H9 (cell line): Measurements from ENCODE around the gene RNASE7. TPM values are rescaled to one million over a fixed set of nuclear protein-coding genes. Genes with fewer than 3 reads are reported as not detected.

Experiments used
- DNase-seq: peaks from one replicate; pipeline ENCODE4 v3.0.0-alpha.2; 2017
- H2AFZ ChIP-seq: one replicate; pipeline ENCODE4 v1.6.1; 2013; ENCODE audit warnings: mild to moderate bottlenecking, low read length, control low read depth, moderate library complexity
- H2AK5ac ChIP-seq: 2 replicates; pipeline ENCODE4 v1.6.1; 2013; ENCODE audit warnings: low read length, control low read depth, mixed read lengths; ENCODE audit not compliant: insufficient read length
- H2BK120ac ChIP-seq: one replicate; pipeline ENCODE4 v1.6.1; 2013; ENCODE audit warnings: low read depth, mild to moderate bottlenecking, low read length, control low read depth, inconsistent platforms; ENCODE audit not compliant: poor library complexity, severe bottlenecking
- H2BK12ac ChIP-seq: 2 replicates; pipeline ENCODE4 v1.6.1; 2013; ENCODE audit warnings: low read length, control low read depth, mixed read lengths, low read depth; ENCODE audit not compliant: insufficient read length
- H2BK15ac ChIP-seq: 2 replicates; pipeline ENCODE4 v1.6.1; 2013; ENCODE audit warnings: low read depth, low read length, control low read depth
- H2BK20ac ChIP-seq: one replicate; pipeline ENCODE4 v1.6.1; 2013; ENCODE audit warnings: low read depth, mild to moderate bottlenecking, low read length, control low read depth, inconsistent platforms; ENCODE audit not compliant: poor library complexity, severe bottlenecking
- H2BK5ac ChIP-seq: 2 replicates; pipeline ENCODE4 v1.6.1; 2013; ENCODE audit warnings: low read length, control low read depth, mixed read lengths; ENCODE audit not compliant: insufficient read length
- H3K14ac ChIP-seq: 2 replicates; pipeline ENCODE4 v1.6.1; 2013; ENCODE audit warnings: low read length, control low read depth; ENCODE audit not compliant: insufficient read depth
- H3K18ac ChIP-seq: 2 replicates; pipeline ENCODE4 v1.6.1; 2013; ENCODE audit warnings: low read depth, mild to moderate bottlenecking, mixed read lengths, low read length, control low read depth; ENCODE audit not compliant: insufficient read length
- H3K23ac ChIP-seq: 2 replicates; pipeline ENCODE4 v1.6.1; 2013; ENCODE audit warnings: low read length, control low read depth, mixed read lengths, low read depth; ENCODE audit not compliant: insufficient read length
- H3K23me2 ChIP-seq: 2 replicates; pipeline ENCODE4 v1.6.1; 2013; ENCODE audit warnings: low read depth, mild to moderate bottlenecking, mixed read lengths, low read length, control low read depth; ENCODE audit not compliant: insufficient read length, poor library complexity, severe bottlenecking
- H3K27ac ChIP-seq: 2 replicates; pipeline ENCODE4 v1.5.1; 2013; ENCODE audit warnings: low read length, control low read depth, mixed read lengths, low read depth; ENCODE audit not compliant: insufficient read length
- H3K27me3 ChIP-seq: 2 replicates; pipeline ENCODE4 v1.6.1; 2013; ENCODE audit warnings: low read length, control low read depth, inconsistent platforms; ENCODE audit not compliant: insufficient read depth
- H3K4ac ChIP-seq: 2 replicates; pipeline ENCODE4 v1.6.1; 2013; ENCODE audit warnings: low read depth, mild to moderate bottlenecking, control low read depth, inconsistent platforms, low read length, moderate library complexity
- H3K4me1 ChIP-seq: 2 replicates; pipeline ENCODE4 v1.6.1; 2013; ENCODE audit warnings: low read length, control low read depth, inconsistent platforms; ENCODE audit not compliant: insufficient read depth
- H3K4me2 ChIP-seq: 2 replicates; pipeline ENCODE4 v1.6.1; 2013; ENCODE audit warnings: low read length, control low read depth, mixed read lengths; ENCODE audit not compliant: insufficient read length, insufficient read depth
- H3K56ac ChIP-seq: 2 replicates; pipeline ENCODE4 v1.6.1; 2013; ENCODE audit warnings: low read depth, mild to moderate bottlenecking, mixed read lengths, low read length, control low read depth; ENCODE audit not compliant: insufficient read length
- H3K79me1 ChIP-seq: 2 replicates; pipeline ENCODE4 v1.6.1; 2013; ENCODE audit warnings: low read depth, mild to moderate bottlenecking, moderate library complexity, low read length, control low read depth, inconsistent platforms; ENCODE audit not compliant: insufficient read depth, poor library complexity, severe bottlenecking
- H3K79me2 ChIP-seq: 2 replicates; pipeline ENCODE4 v1.6.1; 2013; ENCODE audit warnings: low read length, control low read depth, inconsistent platforms; ENCODE audit not compliant: insufficient read depth
- H3K9ac ChIP-seq: 2 replicates; pipeline ENCODE4 v1.6.1; 2013; ENCODE audit warnings: low read length, control low read depth, mixed read lengths; ENCODE audit not compliant: insufficient read length; ENCODE audit errors: extremely low read depth
- H3K9me3 ChIP-seq: one replicate; pipeline ENCODE4 v1.6.1; 2013; ENCODE audit warnings: low read depth, low read length, inconsistent platforms; ENCODE audit not compliant: control insufficient read depth
- H3T11ph ChIP-seq: one replicate; pipeline ENCODE4 v1.6.1; 2013; ENCODE audit warnings: mild to moderate bottlenecking, low read length, control low read depth, inconsistent platforms
- H4K20me1 ChIP-seq: one replicate; pipeline ENCODE4 v1.6.1; 2013; ENCODE audit not compliant: control insufficient read depth, insufficient read length, insufficient read depth
- H4K5ac ChIP-seq: 2 replicates; pipeline ENCODE4 v1.6.1; 2013; ENCODE audit warnings: low read depth, mild to moderate bottlenecking, mixed read lengths, low read length, control low read depth; ENCODE audit not compliant: insufficient read length
- H4K8ac ChIP-seq: replicated peaks from 2 replicates; pipeline ENCODE4 v1.6.1; 2013; ENCODE audit warnings: low read length, control low read depth, mixed read lengths, low read depth; ENCODE audit not compliant: insufficient read length
- H4K91ac ChIP-seq: 2 replicates; pipeline ENCODE4 v1.6.1; 2013; ENCODE audit warnings: low read depth, mild to moderate bottlenecking, moderate library complexity, mixed read lengths, low read length, control low read depth; ENCODE audit not compliant: insufficient read length
- H3K27ac Mint-ChIP-seq, 3 experiments: 2 replicates in 2 of 3; 3 replicates in 1 of 3; pipeline ENCODE4 v1.8.0; 2020 to 2021; ENCODE audit warnings: mixed read lengths in 3 of 3, mild to moderate bottlenecking in 1 of 3, moderate library complexity in 1 of 3
- H3K27me3 Mint-ChIP-seq: 2 replicates; pipeline ENCODE4 v1.8.0; 2021; ENCODE audit warnings: low read depth, mild to moderate bottlenecking, moderate library complexity, mixed read lengths
- H3K36me3 Mint-ChIP-seq, 3 experiments: 2 replicates in 2 of 3; 3 replicates in 1 of 3; pipeline ENCODE4 v1.8.0; 2020 to 2021; ENCODE audit warnings: low read depth in 3 of 3, mixed read lengths in 3 of 3; ENCODE audit not compliant: insufficient read depth in 1 of 3
- H3K4me1 Mint-ChIP-seq, 2 experiments: 2 replicates each; pipeline ENCODE4 v1.8.0; 2020; ENCODE audit warnings: mixed read lengths in 2 of 2
- H3K4me3 Mint-ChIP-seq, 2 experiments: 2 replicates in 1 of 2; 3 replicates in 1 of 2; pipeline ENCODE4 v1.8.0; 2020 to 2021; ENCODE audit warnings: mild to moderate bottlenecking in 2 of 2, mixed read lengths in 2 of 2, moderate library complexity in 1 of 2
- H3K9me3 Mint-ChIP-seq, 2 experiments: 2 replicates in 1 of 2; 3 replicates in 1 of 2; pipeline ENCODE4 v1.8.0; 2020; ENCODE audit warnings: mild to moderate bottlenecking in 2 of 2, mixed read lengths in 2 of 2, moderate library complexity in 1 of 2
- WGBS: extraction: QIAGEN DNeasy Blood & Tissue Kit; methylation state at CpG from one replicate; pipeline ENCODE4 v1.1.7; 2013; ENCODE audit warnings: missing lambda C conversion rate, low lambda C conversion rate, mixed read lengths; ENCODE audit not compliant: insufficient read length; ENCODE audit errors: extremely low coverage; 5-methylcytosine and 5-hydroxymethylcytosine counted together
- total RNA-seq: library from RNA; stranded (reverse); gene quantifications from 2 replicates; pipeline ENCODE4 v1.2.1, GENCODE V29; 2021
- TF ChIP-seq, protein P1 (sequence below): fragments of 200-600 bp; sonication (generic); conservative IDR thresholded peaks from 3 replicates; pipeline ENCODE4 v1.8.0; 2021; ENCODE audit warnings: antibody characterized with exemption, mild to moderate bottlenecking

The RNASE7 gene
- total RNA-seq, 1 experiment from 2014 or later, result not detected

DNA sequence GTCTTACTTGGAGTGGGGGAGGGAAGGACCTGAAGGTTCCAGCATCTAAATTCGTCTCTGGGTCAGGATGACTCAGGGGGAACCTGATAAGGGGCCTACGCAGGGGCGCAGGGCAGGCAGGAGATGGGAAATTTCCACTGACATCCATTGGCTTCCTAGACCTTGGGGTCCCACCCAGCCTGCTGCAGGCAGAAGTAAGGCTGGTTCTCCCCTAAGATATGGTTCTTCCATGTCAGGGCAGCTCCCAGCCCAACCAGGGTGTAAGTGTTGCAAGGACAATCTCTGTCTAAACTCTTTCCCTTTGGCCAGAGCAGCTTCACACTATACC is 15.2 kb upstream of the RNASE7 start:
- Histone ChIP-seq H3T11ph (no peak overlapping the region), H3K14ac (no peak overlapping the region), H2BK12ac (no peak overlapping the region), H3K4ac (no peak overlapping the region), H4K20me1 (no peaks in the 10 kb centered on the region), H3K23me2 (peaks cover 12% of the 10 kb centered on the region), H3K18ac (no peak overlapping the region), H3K9ac (no peak overlapping the region), H2AFZ (no peak overlapping the region), H3K79me2 (no peaks in the 10 kb centered on the region), H3K27ac (no peak overlapping the region), H4K91ac (no peak overlapping the region), H3K9me3 (no peaks in the 10 kb centered on the region), H2BK120ac (no peak overlapping the region), H2BK20ac (no peak overlapping the region), H2AK5ac (no peak overlapping the region), H3K23ac (no peak overlapping the region), H4K5ac (no peak overlapping the region), H4K8ac (no peak overlapping the region), H3K79me1 (no peaks in the 10 kb centered on the region), H3K56ac (no peak overlapping the region), H3K4me1 (peaks cover 4% of the 10 kb centered on the region; the same call in 1 of the 2 replicates), H3K27me3 (peaks cover 8% of the 10 kb centered on the region; the same call in 1 of the 2 replicates), H2BK15ac (no peak overlapping the region), H2BK5ac (no peak overlapping the region), H3K4me2 (no peak overlapping the region)
- DNase-seq, result no peak
- no CpG with 5 or more reads among the region's 3 CpGs for WGBS
- H3K36me3 Mint-ChIP-seq, result peaks cover 0 to 2% (median 1%) of the 10 kb centered on the region in 3 experiments; a peak in 1 of 7 replicates
- TF ChIP-seq, protein P1, sequence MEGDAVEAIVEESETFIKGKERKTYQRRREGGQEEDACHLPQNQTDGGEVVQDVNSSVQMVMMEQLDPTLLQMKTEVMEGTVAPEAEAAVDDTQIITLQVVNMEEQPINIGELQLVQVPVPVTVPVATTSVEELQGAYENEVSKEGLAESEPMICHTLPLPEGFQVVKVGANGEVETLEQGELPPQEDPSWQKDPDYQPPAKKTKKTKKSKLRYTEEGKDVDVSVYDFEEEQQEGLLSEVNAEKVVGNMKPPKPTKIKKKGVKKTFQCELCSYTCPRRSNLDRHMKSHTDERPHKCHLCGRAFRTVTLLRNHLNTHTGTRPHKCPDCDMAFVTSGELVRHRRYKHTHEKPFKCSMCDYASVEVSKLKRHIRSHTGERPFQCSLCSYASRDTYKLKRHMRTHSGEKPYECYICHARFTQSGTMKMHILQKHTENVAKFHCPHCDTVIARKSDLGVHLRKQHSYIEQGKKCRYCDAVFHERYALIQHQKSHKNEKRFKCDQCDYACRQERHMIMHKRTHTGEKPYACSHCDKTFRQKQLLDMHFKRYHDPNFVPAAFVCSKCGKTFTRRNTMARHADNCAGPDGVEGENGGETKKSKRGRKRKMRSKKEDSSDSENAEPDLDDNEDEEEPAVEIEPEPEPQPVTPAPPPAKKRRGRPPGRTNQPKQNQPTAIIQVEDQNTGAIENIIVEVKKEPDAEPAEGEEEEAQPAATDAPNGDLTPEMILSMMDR, result no peak
- no peak overlapping the region; a peak in 2 of 7 replicates for H3K27ac Mint-ChIP-seq
- H3K27me3 Mint-ChIP-seq, result peaks cover 63% of the 10 kb centered on the region
- no peaks in the 10 kb centered on the region for H3K9me3 Mint-ChIP-seq
- H3K4me3 Mint-ChIP-seq, result peak overlapping the region; percentile 25 to 68; a peak in 4 of 5 replicates
- H3K4me1 Mint-ChIP-seq, result peaks cover 35 to 40% of the 10 kb centered on the region in 2 experiments
